Liver (tissue), 9 donors: Measurements from ENCODE around the gene EMD. TPM values are rescaled to one million over a fixed set of nuclear protein-coding genes. Genes with fewer than 3 reads are reported as not detected.

Experiments used
- DNase-seq: peaks from one replicate; pipeline ENCODE4 v3.0.0-alpha.2; 2017; ENCODE audit warnings: low spot score
- H3K27ac ChIP-seq, 2 donors: one replicate each; pipeline ENCODE4 v1.7.0; 2013; ENCODE audit warnings: inconsistent platforms in 2 of 2, low read length in 2 of 2, control low read depth in 1 of 2, low read depth in 1 of 2, mild to moderate bottlenecking in 1 of 2
- H3K27me3 ChIP-seq, 4 donors: one replicate each; pipeline versions ENCODE4 v1.6.1 to v1.7.0; 2013; ENCODE audit warnings: low read length in 3 of 4, inconsistent platforms in 1 of 4, mild to moderate bottlenecking in 1 of 4, moderate library complexity in 1 of 4; ENCODE audit not compliant: control insufficient read depth in 4 of 4, insufficient read depth in 4 of 4
- H3K36me3 ChIP-seq, 4 donors: one replicate each; pipeline versions ENCODE4 v1.6.1 to v1.7.0; 2013; ENCODE audit warnings: low read length in 3 of 4, mild to moderate bottlenecking in 3 of 4, low read depth in 1 of 4, moderate library complexity in 1 of 4; ENCODE audit not compliant: control insufficient read depth in 4 of 4, insufficient read depth in 3 of 4
- H3K4me1 ChIP-seq, 4 donors: one replicate each; pipeline versions ENCODE4 v1.6.1 to v1.7.0; 2013; ENCODE audit warnings: low read length in 3 of 4, mild to moderate bottlenecking in 3 of 4, moderate library complexity in 1 of 4; ENCODE audit not compliant: control insufficient read depth in 4 of 4, insufficient read depth in 4 of 4
- H3K4me3 ChIP-seq, 3 donors: one replicate each; pipeline versions ENCODE4 v1.6.1 to v1.7.0; 2013; ENCODE audit warnings: low read length in 3 of 3, control low read depth in 1 of 3, low read depth in 1 of 3, mild to moderate bottlenecking in 1 of 3
- H3K9ac ChIP-seq, 2 donors: one replicate each; pipeline ENCODE4 v1.7.0; 2013; ENCODE audit warnings: low read length in 2 of 2, mild to moderate bottlenecking in 2 of 2, moderate library complexity in 2 of 2, control low read depth in 1 of 2, low read depth in 1 of 2
- H3K9me3 ChIP-seq, 4 donors: one replicate each; pipeline versions ENCODE4 v1.6.1 to v1.7.0; 2013; ENCODE audit warnings: low read length in 3 of 4; ENCODE audit not compliant: control insufficient read depth in 4 of 4
- ATF3 ChIP-seq: IDR thresholded peaks from 2 replicates; pipeline ENCODE4 v1.6.1; 2016; ENCODE audit warnings: antibody characterized with exemption
- CTCF ChIP-seq: fragments of 150-350 bp; IDR thresholded peaks from 2 replicates; pipeline ENCODE4 v1.5.1; 2017; ENCODE audit warnings: improper control_type of control experiment, low read depth, low read length; ENCODE audit not compliant: missing input control
- GABPA ChIP-seq, 2 donors: IDR thresholded peaks in 1 of 2; conservative IDR thresholded peaks in 1 of 2; 2 replicates each; pipeline ENCODE4 v1.6.1; 2016; ENCODE audit warnings: antibody characterized with exemption in 2 of 2, mild to moderate bottlenecking in 1 of 2, moderate library complexity in 1 of 2
- JUND ChIP-seq, 2 donors: IDR thresholded peaks; 2 replicates each; pipeline ENCODE4 v1.6.1; 2016; ENCODE audit warnings: antibody characterized with exemption in 2 of 2
- NR2F2 ChIP-seq: IDR thresholded peaks from 2 replicates; pipeline ENCODE4 v1.6.1; 2016; ENCODE audit warnings: antibody characterized with exemption
- REST ChIP-seq: IDR thresholded peaks from 2 replicates; pipeline ENCODE4 v1.6.1; 2016; ENCODE audit warnings: antibody characterized with exemption, mild to moderate bottlenecking
- RXRA ChIP-seq, 2 donors: IDR thresholded peaks; 2 replicates each; pipeline ENCODE4 v1.6.1; 2017 to 2018; ENCODE audit warnings: antibody characterized with exemption in 2 of 2, mild to moderate bottlenecking in 1 of 2
- WGBS: extraction: QIAGEN DNeasy Blood & Tissue Kit; methylation state at CpG from one replicate; pipeline ENCODE4 v1.1.7; 2013; 5-methylcytosine and 5-hydroxymethylcytosine counted together
- polyA plus RNA-seq, 2 donors: library from polyadenylated mRNA; stranded (reverse) in 1 of 2; unstranded in 1 of 2; fragments of 200-250 nt in 1 of 2; fragments of >200 nt in 1 of 2; fragmentation: Nextera tagmentation in 1 of 2; extraction: Ambion mirVana in 1 of 2; gene quantifications; one replicate each; pipeline versions ENCODE4 v1.2.1 to v1.2.3, GENCODE V29; 2013 to 2015
- total RNA-seq, 2 donors: library from RNA; depleted of rRNA; stranded (reverse); fragments of >200 nt; gene quantifications; one replicate each; pipeline ENCODE4 v1.2.3, GENCODE V29; 2014
- donor health status: healthy.
- donor health status: healthy.
- donor health status: healthy.
- donor health status: healthy.
- donor health status: healthy.

Gene EMD
- total and polyA plus RNA-seq, 4 donors = 11.6 to 38.0 (median 17.0) TPM

GRCh38 chrX:154369449-154370299, 9.4 kb upstream of the EMD start:
- H3K4me1 ChIP-seq = peaks cover 7 to 30% (median 17%) of the 10 kb centered on the region in 4 donors
- DNase-seq = no peak
- 58% methylated on average over 13 of the region's 13 CpGs for WGBS

More at GRCh38 chrX:154369449-154370299, 9.4 kb upstream of the EMD start:
- TF ChIP-seq RXRA (IDR thresholded peaks at IDR 0.05) (peak in 1 of 2 donors; percentile 7), CTCF (no peak), ATF3 (no peak), JUND (IDR thresholded peaks at IDR 0.05) (peak in 1 of 2 donors; percentile 67), REST (no peak), GABPA (IDR thresholded peaks at IDR 0.05 in 1 of 2, conservative IDR thresholded peaks at IDR 0.05 in 1 of 2) (peak in 1 of 2 donors; percentile 43), NR2F2 (no peak)
- H3K9ac ChIP-seq = peak overlapping the region; percentile 27
- peak overlapping the region; percentile 41 to 60 (median 59) for H3K4me3 ChIP-seq
- no peaks in the 10 kb centered on the region for H3K9me3 ChIP-seq
- H3K27ac ChIP-seq = peak overlapping the region; percentile 61 to 69
- no peaks in the 10 kb centered on the region for H3K36me3 ChIP-seq
- no peaks in the 10 kb centered on the region for H3K27me3 ChIP-seq
